ENCODE results near the gene CCSAP.
"Not testable (repeated sequence)": the region's sequence is repeated elsewhere in the genome, so short reads cannot be mapped to it uniquely, and the experiment has no call there.

The CCSAP gene

GRCh38 chr1:229342656-229343569 lies at the start of gene CCSAP:
Gene CCSAP (minus strand): TSS chr1:229343047. CDS start chr1:229342465, 582 bp downstream.
- peak; percentile 78 for DNase-seq

GRCh38 chr1:229390130-229390529 lies 47.3 kb upstream of the CCSAP start:
- no peak for DNase-seq

- peak; percentile 35 for DNase-seq
Observed at GRCh38 chr1:229388897-229389580, 46.2 kb upstream of the CCSAP start.

DNA sequence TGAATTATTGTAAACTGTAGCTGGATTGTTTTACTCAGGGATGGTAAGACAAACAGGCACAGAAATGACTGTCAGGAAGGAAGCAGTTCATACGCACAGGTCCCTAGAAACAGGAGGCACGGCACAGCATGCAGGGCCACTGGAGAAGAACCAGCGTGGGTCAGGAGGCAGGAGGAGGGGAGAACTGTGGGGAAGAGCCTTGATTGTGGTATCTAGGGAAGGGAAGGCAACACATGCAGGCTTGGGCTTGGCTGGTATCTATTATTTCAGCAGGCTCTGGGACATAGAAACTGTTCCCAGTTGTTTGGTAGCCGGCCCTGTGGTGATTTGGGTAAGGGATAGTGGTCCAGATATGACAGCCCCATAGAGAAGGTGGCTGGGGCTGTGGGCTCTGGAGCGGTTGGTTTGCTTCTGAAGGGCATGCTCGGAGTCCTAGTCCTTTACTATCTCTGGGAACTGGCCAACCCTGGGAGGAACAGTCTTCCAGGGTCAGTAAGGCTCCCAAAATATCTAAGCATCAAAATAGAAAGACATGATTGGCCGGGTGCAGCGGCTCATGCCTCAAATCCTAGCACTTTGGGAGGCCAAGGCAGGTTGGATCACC lies 43.1 kb upstream of the CCSAP start:
- DNase-seq: no peak

DNA sequence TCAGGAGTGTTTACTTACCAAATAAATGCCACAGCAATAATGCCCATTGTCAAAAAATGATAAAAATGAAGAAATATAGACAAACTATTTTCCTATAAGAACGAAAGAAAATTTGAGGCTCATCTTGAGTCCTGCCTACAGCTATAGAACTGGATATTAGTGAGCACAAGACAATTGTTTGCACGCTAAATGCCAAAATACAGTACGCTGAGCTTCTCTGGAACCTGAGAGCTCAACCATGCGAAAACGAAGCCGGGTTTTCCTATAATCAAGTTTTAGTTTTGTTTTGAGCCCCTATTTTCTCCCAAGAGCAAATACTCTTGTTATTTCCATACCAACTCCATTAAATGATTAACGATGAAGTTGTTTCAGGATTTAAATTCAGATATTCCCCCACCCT lies 42.0 kb upstream of the CCSAP start:
- no peak for DNase-seq

DNA sequence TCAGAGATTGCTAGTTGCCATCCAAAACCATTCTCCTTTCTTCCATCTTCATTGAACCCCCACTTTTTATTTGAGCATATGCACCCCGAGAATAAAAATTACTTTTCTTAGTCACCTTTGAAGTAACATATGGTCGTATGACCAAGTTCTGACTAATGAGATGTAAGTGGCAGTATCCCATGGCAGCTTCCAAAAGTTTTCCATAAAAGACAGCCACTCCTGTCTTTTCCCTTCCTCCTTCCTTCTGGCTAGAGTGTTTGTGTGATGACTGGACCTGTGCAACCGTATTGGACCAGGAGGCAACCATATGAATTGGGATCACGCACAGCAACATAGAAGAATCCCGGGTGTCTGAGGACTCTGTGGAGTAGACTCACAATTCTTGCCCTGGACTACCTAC lies 41.1 kb upstream of the CCSAP start:
- no peak for DNase-seq

- DNase-seq: no peak
Observed at GRCh38 chr1:229383188-229383587, 40.3 kb upstream of the CCSAP start.

DNA sequence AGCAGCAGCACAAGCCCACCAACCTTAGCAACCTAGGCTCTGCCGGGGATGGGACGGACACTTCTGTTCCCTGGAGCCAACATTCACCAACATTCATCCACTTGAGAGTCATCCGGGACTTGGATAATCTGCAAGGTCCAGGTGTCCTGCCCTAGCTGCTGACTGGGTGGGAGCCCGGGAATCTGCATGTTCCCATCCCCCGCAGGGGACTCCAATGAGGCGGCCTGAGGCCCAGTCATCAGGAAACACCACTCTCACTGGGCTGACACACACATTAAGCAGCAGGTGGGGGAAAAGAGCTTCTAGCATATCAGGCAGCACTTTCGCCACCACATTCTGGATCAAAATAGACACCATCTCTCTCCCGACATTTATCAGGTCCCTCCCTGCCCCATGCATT lies 38.4 kb upstream of the CCSAP start:
- DNase-seq: no peak

GRCh38 chr1:229380536-229381160 lies 37.8 kb upstream of the CCSAP start:
- no peak for DNase-seq

DNA sequence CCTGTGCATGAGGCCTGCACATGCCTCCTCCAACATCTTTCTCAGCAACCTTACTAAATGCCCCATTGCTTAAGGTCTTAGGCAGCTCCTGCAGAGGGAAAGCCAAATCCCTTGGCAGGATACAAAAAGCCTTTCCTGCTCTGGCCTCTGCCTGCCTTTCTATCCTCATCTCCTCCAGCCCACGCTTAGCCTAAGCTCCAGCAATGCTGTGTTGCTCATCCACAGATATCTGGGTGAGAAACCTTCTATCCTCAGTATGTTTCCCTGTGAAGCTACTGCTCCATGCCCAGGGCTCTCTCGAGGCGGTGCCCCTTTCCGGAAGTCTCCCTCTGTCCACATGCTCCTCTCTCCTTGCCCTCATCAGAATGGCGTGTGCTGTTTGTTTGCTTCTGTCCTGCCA lies 37.0 kb upstream of the CCSAP start:
- no peak for DNase-seq

DNA sequence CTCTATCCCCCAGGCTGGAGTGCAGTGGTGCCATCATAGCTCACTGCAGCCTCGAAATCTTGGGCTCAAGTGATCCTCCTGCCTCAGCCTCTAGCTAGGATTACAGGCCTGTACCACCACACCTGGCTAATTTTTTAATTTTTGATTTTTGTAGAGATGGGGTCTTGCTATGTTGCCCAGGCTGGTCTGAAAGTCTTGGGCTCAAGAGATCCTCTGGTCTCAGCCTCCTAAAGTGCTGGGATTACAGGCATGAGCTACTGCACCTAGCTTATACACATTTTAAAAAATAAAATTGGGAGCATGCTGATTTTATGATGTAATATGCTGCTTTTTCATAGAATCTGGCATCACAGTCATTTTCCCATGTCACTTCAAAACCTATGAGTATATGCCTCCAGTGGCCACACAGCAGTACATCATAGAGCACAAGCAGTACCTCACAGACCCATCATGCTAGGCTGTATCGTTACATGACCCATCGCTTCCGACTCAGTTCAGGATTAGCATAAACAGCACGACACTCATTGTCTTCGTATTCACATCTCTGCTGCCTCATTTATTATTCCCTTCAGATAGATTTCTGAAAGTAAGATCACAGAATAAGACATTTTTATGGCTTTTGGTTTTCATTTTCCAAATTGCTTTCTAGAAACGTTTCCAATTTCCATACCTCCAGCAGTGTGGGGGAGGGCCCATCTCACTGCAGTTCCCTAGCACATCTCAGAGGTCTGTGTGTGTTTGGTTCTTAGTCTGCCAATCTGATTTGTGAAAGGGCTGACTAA lies 35.9 kb upstream of the CCSAP start:
- no peak for DNase-seq

DNA sequence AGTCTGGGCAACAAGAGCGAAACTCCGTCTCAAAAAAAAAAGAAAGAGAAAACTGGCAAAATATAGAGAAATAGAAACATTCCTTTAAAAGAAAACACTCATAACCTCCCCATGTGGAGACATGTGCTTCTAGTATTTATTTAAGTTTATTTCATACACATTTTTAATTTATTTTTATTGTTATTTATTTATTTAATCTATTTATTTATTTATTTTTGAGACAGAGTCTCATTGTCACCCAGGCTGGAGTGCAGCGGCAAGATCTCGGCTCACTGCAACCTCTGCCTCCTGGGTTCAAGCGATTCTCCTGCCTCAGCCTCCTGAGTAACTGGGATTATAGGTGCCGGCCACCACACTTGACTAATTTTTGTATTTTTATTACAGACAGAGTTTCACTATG lies 35.2 kb upstream of the CCSAP start:
- DNase-seq: not testable (repeated sequence)

DNA sequence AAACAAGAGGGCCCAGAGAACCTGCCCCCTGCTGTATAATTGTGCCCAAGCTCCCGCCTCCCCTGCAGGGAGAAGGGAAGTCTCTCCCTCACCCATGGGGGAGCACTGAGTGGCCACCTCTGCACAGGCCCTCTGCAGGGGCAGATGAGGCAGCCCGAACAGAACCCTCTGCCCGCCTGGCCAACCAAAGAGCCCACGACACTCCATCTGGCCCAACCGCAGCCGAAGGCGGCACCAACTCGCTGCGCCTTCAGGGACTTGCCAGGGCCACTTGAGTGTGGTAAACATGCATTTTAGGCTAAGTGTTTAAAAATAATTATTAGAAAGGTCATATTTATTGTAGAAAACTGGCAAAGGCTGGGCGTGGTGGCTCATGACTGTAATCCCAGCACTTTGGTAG lies 34.6 kb upstream of the CCSAP start:
- no peak for DNase-seq

GRCh38 chr1:229376521-229376920 lies 33.7 kb upstream of the CCSAP start:
- no peak for DNase-seq

- no peak for DNase-seq
Observed at GRCh38 chr1:229374485-229374884, 31.6 kb upstream of the CCSAP start.

- DNase-seq: no peak
Observed at GRCh38 chr1:229373395-229373794, 30.5 kb upstream of the CCSAP start.

DNA sequence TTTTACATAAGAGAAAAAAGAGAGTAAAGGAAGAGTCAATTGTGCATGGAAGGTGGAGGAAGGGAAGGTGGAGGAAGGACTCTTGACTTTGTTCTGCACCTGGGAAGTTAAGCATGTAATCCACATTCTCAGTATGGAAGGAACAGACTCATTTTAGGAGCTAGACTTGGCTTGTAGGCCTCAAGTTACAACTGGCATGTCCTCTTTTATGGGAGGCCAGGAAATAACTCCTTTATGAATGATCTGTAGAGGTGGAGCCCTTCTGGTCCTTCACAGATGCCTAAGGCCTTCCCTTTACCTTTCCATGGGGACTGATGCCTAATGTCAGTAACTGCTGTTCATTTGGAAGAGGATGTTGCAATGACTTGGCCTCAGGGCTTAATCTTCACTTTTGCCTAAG lies 29.4 kb upstream of the CCSAP start:
- DNase-seq: no peak

- DNase-seq: no peak
Observed at GRCh38 chr1:229371624-229372023, 28.8 kb upstream of the CCSAP start.

GRCh38 chr1:229370601-229371021 lies 27.8 kb upstream of the CCSAP start:
- no peak for DNase-seq

DNA sequence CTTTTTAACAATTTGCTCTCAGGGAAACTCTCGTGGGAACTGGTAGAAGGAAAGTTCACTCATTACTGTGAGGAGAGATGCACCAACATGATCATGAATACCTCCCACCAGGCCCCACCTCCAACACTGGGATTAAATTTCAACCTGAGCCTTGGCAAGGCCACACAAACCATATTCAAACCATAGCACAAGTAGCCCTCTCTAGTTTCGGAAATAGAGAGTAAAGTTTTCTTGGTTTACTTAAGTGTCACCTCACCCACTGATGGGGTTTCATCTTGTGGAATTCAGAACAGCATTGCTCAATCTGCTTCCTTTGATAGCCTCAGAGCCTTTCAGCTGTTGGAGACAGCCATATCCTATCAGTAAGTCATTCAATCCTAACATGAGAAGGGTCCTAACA lies 25.5 kb upstream of the CCSAP start:
- no peak for DNase-seq

- peak; percentile 56 for DNase-seq
Observed at GRCh38 chr1:229365569-229365968, 22.7 kb upstream of the CCSAP start.

All from OCI-M1 (cell line).